ENCODE data around the gene FRAS1. TPM values are rescaled to one million over a fixed set of nuclear protein-coding genes. Genes with fewer than 3 reads are reported as not detected.

The FRAS1 gene
- polyA plus RNA-seq, 2 of the 4 experiments (the other 2 are of a cell fraction) = 2.3 to 5.8 TPM

DNA sequence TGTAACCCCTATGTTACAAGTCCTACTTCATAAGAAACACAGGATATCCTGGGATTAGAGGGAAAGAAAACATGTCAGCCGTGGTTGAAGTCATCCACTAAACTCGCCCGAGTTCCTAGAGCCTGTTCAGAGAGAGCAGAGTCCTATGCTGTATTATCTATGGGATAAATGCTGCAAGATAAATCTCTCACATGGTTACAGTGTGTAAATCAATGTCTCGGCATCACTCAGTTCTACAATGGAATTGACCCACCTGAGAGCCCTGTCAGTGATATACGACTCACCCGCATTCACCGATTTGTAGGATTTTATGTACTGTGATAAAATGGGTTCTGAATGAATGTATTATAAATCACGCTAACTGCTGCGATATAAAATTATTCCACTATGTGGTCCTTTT lies 366.7 kb downstream of the FRAS1 start:
- ChIA-PET CTCF (no interaction called here), POLR2A (no interaction called here)
- Histone ChIP-seq H3K9me3 (no peaks in the 10 kb centered on the region), H3K4me3 (no peak overlapping the region), H3K27ac (no peak overlapping the region), H3K4me1 (peaks cover 26% of the 10 kb centered on the region), H3K4me2 (peak overlapping the region; percentile 42; the same call in 1 of the 3 replicates)
- 83% methylated on average over 9 of the region's 9 CpGs for WGBS (ENCODE audit: missing lambda C conversion rate)
- TF ChIP-seq POLR2A (IDR thresholded peaks at IDR 0.05; ENCODE audit: low read length) = no peak
- DNase-seq (ENCODE audit: low read depth in 1 of 2, low spot score in 1 of 2) (no peak), ATAC-seq (no peak), FAIRE-seq (no peak)

DNA sequence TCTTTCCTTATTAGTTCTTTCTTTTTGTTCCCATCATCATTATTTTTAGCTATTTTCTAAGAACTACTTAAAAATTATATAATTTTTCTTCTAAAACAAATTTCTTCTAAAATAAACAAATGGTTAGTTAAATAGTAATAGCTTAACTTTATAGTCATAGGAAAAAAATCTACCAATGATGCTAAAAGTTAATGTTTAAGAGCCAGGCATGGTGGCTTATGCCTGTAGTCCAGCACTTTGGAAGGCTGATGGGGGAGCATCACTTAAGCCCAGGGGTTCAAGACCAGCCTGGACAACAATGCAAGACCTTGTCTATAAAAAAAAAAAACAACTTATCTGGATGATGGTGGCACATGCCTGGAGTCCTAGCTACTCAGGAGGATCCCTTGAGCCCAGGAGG lies 367.3 kb downstream of the FRAS1 start:
- H3K4me1 ChIP-seq = peaks cover 26% of the 10 kb centered on the region
- H3K9me3 ChIP-seq = no peaks in the 10 kb centered on the region
- POLR2A ChIA-PET = no interaction called here
- FAIRE-seq (no peak), DNase-seq (ENCODE audit: low read depth in 1 of 2, low spot score in 1 of 2) (peak in 1 of 2 experiments; percentile 1), ATAC-seq (no peak)
- no peak overlapping the region for H3K27ac ChIP-seq
- peak overlapping the region; percentile 42 for H3K4me2 ChIP-seq
- no peak overlapping the region for H3K4me3 ChIP-seq
- no peak for TF ChIP-seq HOXA7 (CRISPR knock-in tag; IDR thresholded peaks at IDR 0.05)
- TF ChIP-seq CHD4 (IDR thresholded peaks at IDR 0.05; ENCODE audit: borderline replicate concordance) = no peak
- TF ChIP-seq, protein P1, sequence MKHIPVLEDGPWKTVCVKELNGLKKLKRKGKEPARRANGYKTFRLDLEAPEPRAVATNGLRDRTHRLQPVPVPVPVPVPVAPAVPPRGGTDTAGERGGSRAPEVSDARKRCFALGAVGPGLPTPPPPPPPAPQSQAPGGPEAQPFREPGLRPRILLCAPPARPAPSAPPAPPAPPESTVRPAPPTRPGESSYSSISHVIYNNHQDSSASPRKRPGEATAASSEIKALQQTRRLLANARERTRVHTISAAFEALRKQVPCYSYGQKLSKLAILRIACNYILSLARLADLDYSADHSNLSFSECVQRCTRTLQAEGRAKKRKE (CRISPR knock-in tag; IDR thresholded peaks at IDR 0.05; ENCODE audit: low read depth) = no peak
- TF ChIP-seq SREBF2 (IDR thresholded peaks at IDR 0.05) = no peak
- no peak for TF ChIP-seq RFX5 (IDR thresholded peaks at IDR 0.05)
- no peak for TF ChIP-seq NFE2L2 (conservative IDR thresholded peaks at IDR 0.05; ENCODE audit: low read length)
- no peak for TF ChIP-seq ESRRA (IDR thresholded peaks at IDR 0.05; ENCODE audit: borderline replicate concordance, low read length)
- TF ChIP-seq TFCP2L1 (CRISPR knock-in tag; IDR thresholded peaks at IDR 0.05) = no peak
- no peak for TF ChIP-seq EP300 (IDR thresholded peaks at IDR 0.05)
- no peak for TF ChIP-seq CBX8 (IDR thresholded peaks at IDR 0.05)
- TF ChIP-seq, protein P2, sequence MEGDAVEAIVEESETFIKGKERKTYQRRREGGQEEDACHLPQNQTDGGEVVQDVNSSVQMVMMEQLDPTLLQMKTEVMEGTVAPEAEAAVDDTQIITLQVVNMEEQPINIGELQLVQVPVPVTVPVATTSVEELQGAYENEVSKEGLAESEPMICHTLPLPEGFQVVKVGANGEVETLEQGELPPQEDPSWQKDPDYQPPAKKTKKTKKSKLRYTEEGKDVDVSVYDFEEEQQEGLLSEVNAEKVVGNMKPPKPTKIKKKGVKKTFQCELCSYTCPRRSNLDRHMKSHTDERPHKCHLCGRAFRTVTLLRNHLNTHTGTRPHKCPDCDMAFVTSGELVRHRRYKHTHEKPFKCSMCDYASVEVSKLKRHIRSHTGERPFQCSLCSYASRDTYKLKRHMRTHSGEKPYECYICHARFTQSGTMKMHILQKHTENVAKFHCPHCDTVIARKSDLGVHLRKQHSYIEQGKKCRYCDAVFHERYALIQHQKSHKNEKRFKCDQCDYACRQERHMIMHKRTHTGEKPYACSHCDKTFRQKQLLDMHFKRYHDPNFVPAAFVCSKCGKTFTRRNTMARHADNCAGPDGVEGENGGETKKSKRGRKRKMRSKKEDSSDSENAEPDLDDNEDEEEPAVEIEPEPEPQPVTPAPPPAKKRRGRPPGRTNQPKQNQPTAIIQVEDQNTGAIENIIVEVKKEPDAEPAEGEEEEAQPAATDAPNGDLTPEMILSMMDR (IDR thresholded peaks at IDR 0.05) = no peak
- no peak for TF ChIP-seq ZFP36 (IDR thresholded peaks at IDR 0.05; ENCODE audit: borderline replicate concordance, partially characterized antibody)
- TF ChIP-seq CHD2 (IDR thresholded peaks at IDR 0.05; ENCODE audit: low read length, partially characterized antibody) = no peak
- TF ChIP-seq SMC3 (IDR thresholded peaks at IDR 0.05) = no peak
- TF ChIP-seq, protein P3, sequence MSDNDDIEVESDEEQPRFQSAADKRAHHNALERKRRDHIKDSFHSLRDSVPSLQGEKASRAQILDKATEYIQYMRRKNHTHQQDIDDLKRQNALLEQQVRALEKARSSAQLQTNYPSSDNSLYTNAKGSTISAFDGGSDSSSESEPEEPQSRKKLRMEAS (IDR thresholded peaks at IDR 0.05) = no peak
- TF ChIP-seq POLR2A (IDR thresholded peaks at IDR 0.05; ENCODE audit: low read length) = no peak
- TF ChIP-seq, protein P4, sequence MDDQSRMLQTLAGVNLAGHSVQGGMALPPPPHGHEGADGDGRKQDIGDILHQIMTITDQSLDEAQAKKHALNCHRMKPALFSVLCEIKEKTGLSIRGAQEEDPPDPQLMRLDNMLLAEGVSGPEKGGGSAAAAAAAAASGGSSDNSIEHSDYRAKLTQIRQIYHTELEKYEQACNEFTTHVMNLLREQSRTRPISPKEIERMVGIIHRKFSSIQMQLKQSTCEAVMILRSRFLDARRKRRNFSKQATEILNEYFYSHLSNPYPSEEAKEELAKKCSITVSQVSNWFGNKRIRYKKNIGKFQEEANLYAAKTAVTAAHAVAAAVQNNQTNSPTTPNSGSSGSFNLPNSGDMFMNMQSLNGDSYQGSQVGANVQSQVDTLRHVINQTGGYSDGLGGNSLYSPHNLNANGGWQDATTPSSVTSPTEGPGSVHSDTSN (IDR thresholded peaks at IDR 0.05) = no peak
- CTCF ChIA-PET = no interaction called here

DNA sequence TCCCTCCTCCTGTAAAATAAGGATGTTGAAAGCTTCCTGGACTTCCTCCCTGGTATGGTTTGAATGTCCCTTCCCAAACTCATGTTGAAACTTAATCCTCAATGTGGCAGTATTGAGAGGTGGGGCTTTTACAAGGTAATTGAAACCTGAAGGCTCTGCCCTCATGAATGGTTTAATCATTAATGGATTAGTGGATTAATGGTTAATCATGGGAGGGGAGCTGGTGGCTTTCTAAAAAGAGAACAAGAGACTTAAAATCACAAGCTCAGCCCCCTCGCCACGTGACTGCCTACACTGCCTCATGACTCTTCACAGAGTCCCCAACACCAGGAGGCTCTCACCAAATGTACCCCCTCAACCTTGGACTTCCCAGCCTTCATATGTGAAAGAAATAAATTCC lies 369.8 kb downstream of the FRAS1 start:
- 65% methylated on average over 2 of the region's 2 CpGs for WGBS (ENCODE audit: missing lambda C conversion rate)
- no peak for FAIRE-seq

More for the DNA sequence above, 369.8 kb downstream of the FRAS1 start:
- ChIA-PET POLR2A (no interaction called here), CTCF (no interaction called here)
- H3K9me3 ChIP-seq = no peaks in the 10 kb centered on the region
- no peak for ATAC-seq
- no peak for TF ChIP-seq ZC3H11A (IDR thresholded peaks at IDR 0.05)
- TF ChIP-seq CHD4 (IDR thresholded peaks at IDR 0.05; ENCODE audit: borderline replicate concordance) = no peak
- TF ChIP-seq HOXA7 (CRISPR knock-in tag; IDR thresholded peaks at IDR 0.05) = no peak
- no peak for TF ChIP-seq EHF (CRISPR knock-in tag; IDR thresholded peaks at IDR 0.05)
- no peak for TF ChIP-seq POLR2A (IDR thresholded peaks at IDR 0.05; ENCODE audit: low read length)
- no peak for TF ChIP-seq FOSL2 (IDR thresholded peaks at IDR 0.05)
- no peak for TF ChIP-seq FOSL2 (CRISPR knock-in tag; IDR thresholded peaks at IDR 0.05)
- TF ChIP-seq FOXS1 (CRISPR knock-in tag; IDR thresholded peaks at IDR 0.05) = no peak
- no peak for TF ChIP-seq PHF8 (IDR thresholded peaks at IDR 0.05; ENCODE audit: borderline replicate concordance, low read depth)
- TF ChIP-seq SMC3 (IDR thresholded peaks at IDR 0.05) = no peak
- TF ChIP-seq JUN (IDR thresholded peaks at IDR 0.05) = no peak
- TF ChIP-seq CHD2 (IDR thresholded peaks at IDR 0.05; ENCODE audit: low read length, partially characterized antibody) = no peak
- H3K27ac ChIP-seq = no peak overlapping the region
- DNase-seq (ENCODE audit: low read depth in 1 of 2, low spot score in 1 of 2) = peak in 1 of 2 experiments; percentile 11
- H3K4me1 ChIP-seq = peaks cover 26% of the 10 kb centered on the region
- H3K4me3 ChIP-seq = no peak overlapping the region
- peak overlapping the region; percentile 25; the same call in 1 of the 3 replicates for H3K4me2 ChIP-seq
